Stimulated activated CD8-positive, alpha-beta memory T cell treated with anti-CD3 and anti-CD28 coated beads, Interleukin-12 subunit alpha, Interleukin-12 subunit beta, amount 100 ng/mL, for 24 hours (primary cell): ENCODE results near the gene OCLN.
"Not testable (repeated sequence)": the region's sequence is repeated elsewhere in the genome, so short reads cannot be mapped to it uniquely, and the experiment has no call there.

Experiments used
- DNase-seq: peaks from one replicate; pipeline ENCODE4 v3.0.0-alpha.2; 2020; ENCODE audit errors: extremely low read depth

The OCLN gene, protein sequence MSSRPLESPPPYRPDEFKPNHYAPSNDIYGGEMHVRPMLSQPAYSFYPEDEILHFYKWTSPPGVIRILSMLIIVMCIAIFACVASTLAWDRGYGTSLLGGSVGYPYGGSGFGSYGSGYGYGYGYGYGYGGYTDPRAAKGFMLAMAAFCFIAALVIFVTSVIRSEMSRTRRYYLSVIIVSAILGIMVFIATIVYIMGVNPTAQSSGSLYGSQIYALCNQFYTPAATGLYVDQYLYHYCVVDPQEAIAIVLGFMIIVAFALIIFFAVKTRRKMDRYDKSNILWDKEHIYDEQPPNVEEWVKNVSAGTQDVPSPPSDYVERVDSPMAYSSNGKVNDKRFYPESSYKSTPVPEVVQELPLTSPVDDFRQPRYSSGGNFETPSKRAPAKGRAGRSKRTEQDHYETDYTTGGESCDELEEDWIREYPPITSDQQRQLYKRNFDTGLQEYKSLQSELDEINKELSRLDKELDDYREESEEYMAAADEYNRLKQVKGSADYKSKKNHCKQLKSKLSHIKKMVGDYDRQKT

DNA sequence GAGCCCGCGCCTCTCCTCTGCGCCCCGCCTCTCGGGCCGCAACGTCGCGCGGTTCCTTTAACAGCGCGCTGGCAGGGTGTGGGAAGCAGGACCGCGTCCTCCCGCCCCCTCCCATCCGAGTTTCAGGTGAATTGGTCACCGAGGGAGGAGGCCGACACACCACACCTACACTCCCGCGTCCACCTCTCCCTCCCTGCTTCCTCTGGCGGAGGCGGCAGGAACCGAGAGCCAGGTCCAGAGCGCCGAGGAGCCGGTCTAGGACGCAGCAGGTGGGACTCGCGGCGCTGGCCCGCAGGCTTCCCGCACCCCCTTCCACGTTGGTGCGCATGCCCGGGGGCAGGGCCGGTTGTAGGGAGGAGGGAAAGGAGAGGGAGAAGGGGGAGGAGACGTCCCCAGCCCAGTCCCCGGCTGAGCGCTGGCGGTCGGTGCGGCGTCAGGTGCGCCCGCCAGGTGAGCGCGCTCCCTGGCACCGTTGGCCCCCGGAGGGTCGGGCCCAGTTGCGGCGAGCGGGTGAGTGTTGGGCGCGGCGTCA lies at the start of gene OCLN:
Gene OCLN, plus strand, starts transcription at position 400 of the 532 bp plus-strand sequence. CDS start 11,455 bp downstream, outside the sequence.
- no peak for DNase-seq

DNA sequence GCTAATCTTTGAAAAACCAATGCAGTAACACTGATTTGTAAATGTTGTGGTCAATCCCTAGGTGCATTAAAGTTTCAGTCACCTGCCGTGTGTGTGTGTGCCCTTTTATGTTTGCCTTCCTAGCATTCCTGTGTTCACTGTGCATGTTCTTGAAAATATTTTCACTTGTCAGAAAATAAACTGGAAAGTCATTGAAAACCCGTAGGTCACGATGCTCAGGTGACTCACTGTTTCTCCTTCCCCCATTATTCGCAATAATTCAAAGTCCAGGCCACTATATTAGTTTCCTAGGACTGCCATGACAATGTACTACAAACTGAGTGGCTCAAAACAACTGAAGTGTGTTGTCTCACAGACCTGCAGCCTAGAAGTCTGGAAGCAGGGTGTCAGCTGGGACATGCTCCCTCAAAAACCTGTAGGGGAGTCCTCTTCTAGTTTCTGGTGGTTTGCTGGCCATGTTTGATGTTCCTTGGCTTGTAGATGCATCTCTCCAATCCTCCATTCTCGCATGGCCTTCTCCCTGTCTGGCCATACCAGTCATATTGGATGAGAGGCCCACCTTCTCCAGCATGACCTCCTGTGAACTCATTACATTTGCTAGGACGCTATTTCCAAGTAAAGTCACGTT lies 48.3 kb upstream of the OCLN start:
- DNase-seq = no peak

DNA sequence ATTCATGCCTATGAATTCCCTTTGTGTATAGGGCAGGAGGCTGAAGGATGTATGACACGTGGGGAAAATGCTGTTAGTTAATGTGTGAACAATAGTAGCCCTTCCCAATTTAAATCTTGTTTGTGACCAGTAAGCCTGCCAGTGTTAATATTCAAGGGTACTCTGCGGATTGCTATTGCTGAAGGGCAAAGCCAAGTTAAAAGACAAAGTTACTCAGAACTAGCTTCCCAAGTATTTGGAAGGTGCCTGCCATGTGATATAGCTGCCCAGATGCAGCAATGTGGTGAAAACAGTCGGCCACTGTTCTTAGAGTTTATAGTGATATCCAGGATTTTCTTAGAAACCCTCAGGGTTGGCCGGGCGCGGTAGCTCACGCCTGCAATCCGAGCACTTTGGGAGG lies 43.1 kb upstream of the OCLN start:
- DNase-seq = no peak

DNA sequence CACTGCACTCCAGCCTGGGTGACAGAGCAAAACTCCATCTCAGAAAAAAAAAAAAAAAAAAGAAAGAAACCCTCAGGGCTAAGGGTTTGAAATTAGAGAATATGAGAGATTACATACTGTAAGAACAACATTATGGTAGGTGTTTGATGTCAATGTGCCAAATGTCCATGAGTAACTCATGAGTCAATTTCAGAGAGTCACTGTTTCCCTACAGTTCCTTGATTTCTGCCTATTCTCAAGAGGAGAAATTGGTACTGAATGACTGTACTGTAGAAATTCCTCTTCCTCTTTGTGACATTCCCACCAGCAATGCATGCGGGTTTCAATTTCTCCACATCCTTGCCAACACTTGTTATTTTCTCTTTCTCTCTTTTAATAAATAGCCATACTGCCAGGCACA lies 42.5 kb upstream of the OCLN start:
- DNase-seq = no peak

DNA sequence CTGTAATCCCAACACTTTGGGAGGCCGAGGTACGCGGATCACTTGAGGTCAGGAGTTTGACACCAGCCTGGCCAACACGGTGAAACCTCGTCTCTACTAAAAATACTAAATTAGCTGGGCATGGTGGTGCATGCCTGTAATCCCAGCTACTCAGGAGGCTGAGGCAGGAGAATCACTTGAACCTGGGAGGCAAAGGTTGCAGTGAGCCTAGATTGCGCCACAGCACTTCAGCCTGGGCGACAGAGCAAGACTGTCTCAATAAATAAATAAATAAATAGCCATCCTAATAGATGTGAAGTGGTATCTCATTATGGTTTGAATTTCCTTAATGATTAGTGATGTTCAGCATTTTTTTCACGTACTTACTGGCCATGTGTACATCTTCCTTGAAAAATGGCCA lies 42.1 kb upstream of the OCLN start:
- DNase-seq = not testable (repeated sequence)

DNA sequence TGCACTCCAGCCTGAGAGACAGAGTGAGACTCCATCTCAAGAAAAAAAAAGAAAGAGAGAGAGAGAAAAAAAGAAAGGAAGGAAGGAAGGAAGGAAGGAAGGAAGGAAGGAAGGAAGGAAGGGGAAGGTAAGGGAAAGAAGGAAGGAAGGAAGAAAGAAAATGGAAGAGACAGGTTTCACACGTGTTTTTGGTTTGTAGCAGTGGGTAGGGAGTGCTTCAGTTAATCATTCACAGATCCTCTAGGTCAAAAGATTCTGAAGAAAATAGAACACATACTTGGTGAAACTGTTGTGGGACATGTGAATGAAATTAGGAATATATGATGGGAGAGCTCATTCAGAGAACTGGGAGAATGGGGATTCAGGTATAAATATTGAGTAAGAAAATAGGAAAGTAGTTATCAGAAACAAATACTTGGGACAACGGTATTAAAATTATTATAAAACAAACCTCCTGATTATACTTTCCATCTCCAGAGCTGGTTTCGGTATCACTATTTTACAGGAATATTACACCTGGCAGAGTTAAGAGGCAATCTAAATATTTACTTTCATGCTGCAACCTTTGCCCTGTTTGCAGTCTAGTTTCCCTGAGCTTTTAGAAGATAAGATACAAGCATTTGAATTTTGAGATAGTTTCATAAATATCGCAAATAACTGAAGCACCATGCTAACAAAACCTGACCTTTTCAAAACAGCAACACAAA lies 40.5 kb upstream of the OCLN start:
- DNase-seq = no peak

DNA sequence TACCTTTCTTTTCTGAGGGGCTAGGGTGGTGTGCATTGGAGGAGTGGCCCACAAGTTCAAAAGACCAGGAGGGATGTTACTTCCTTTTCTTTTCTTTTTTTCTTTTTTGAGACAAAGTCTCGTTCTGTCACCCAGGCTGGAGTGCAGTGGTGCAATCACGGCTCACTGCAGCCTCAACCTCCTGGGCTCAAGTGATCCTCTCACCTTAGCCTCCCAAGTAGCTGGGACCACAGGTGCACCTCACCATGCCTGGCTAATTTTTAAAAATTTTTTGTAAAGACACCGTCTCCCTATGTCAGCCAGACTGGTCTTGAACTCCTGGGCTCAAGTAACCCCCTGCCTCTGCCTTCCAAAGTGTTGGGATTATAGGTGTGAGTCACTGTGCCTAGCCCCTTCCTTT lies 39.1 kb upstream of the OCLN start:
- not testable (repeated sequence) for DNase-seq

DNA sequence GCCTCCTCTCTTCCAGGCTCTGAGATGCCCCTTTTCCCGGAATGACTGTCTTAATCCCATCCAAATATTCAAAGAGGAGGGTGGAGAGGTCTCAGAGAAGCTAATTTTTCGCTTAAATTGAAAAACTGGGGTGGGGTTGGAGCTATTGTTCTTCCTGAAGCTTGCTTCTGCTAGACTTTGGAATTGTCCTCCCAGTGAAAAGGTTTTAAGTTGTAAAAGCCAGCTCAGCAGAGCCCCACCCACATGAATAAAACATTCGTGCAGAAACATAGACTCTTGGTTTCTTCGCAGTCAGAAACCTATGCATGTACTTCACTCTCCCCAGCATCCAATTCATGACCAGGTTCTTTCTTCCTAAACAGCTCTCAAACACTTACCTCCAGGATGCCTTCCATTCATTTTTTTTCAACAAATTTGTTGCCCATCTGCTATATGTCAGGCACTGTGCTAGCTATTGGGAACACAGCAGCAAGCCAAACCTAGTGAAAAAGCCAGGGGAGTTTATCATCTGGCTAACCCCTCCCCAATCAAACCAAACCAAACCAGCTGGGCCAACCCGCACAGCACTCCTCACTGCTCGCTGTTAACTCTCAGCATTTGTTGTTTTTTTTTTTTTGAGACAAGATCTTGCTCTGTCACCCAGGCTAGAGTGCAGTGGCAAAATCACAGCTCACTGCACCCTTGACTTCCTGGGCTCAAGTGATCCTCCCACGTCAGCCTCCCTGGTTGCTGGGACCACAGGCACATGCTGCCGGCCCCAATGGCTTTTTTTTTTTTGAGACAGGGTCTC lies 37.9 kb upstream of the OCLN start:
- DNase-seq = no peak

DNA sequence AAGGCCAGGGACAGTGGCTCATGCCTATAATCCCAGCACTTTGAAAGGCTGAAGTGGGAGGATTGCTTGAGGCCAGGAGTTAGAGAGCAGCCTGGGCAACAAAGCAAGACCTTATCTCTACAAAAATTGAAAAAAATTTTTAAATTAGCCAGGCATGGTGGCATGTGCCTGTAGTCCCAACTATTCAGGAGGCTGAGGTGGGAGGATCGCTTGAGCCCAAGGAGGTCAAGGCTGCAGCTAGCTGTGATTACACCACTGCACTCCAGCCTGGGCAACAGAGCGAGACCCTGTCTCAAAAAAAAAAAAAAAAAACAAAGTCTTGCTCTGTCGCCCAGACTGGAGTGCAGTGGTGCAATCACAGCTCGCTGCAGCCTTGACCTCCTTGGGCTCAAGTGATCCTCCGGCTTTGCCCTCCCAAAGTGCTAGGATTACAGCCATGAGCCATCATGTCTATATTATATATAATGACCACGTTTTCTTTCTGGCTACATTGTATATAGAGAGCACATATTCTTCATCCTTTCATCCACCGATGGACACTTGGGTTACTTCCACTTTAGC lies 37.1 kb upstream of the OCLN start:
- DNase-seq = not testable (repeated sequence)

DNA sequence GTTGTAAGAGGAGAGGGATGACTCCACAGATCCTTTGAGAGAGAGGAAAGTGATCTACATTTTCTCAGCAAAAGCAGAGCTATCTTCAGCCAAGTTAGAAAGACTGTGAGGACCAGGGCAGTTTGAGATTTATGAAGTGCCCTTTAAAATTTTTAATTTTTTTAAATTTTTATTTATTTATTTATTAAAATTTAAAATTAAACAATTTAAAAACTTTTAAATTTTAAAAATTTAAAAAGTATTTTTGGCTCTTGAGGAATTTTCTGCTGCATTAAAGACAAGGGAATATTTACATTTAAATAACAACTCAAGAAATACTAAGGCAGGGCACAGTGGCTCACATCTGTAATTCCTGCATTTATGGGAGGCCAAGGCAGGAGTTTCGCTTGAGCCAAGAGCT lies 30.4 kb upstream of the OCLN start:
- DNase-seq = no peak

DNA sequence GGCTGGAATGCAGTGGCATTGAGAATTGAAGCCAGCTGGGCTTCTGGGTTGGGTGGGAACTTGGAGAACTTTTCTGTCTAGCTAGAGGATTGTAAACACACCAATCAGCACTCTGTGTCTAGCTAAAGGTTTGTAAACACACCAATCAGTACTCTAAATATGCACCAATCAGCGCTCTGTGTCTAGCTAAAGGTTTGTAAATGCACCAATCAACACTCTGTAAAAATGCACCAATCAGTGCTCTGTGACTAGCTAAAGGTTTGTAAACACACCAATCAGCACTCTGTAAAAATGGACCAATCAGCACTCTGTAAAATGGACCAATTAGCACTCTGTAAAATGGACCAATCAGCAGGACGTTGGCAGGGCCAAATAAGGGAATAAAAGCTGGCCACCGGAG lies 26.2 kb upstream of the OCLN start:
- DNase-seq = not testable (repeated sequence)

DNA sequence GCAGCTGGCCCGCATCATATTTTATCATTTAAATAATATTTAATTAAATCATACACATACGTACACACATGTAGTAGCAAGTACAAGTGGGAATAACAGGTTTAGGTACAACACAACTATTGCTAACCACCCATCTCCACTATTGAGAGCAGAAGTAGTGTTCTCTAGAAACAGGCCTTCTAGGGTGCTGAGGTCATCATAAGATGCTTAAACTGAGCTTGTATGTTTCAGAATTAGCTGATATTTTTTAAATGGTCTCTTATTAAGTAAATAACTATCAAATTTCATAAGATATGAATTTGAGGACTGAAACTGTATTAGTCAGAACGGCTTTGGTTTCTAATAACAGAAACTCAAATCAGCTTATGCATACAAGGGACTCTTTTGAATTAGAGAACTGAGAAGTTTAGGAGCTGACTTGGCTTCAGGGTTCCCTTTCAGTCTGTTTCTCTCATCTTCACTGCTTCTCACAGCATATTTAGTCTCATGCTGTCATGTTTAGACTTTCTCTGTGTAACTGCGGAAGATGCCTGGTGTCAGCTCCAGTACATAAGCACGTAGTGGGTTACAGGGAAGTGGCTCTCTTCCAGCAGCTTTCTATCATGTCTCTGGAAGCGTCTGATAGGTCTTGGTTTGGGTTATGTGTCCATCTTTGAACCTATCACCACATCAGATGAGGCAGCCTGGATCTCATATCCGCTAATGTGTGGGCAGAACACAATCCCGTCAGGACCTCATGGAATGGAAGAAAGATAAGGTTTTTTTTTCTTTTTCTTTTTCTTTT lies 25.0 kb upstream of the OCLN start:
- DNase-seq = no peak

DNA sequence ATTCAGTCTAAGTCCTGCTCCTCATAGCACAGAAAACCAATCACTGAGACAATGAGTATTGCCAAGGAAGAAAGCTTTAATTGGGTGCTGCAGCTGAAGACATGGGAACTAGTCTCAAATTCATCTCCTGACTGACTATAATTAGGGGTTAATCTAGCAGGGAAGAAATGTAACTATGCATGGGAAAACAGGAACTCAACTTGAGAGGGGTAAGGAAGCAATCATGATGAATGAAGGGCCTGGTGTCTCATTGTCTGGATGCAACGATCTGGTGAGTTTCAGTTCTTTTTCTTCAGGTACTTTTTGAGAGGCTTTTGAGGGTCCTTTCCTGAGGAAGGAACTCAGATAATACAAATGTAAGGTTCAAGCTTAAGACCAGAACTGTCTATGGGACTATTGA lies 24.0 kb upstream of the OCLN start:
- no peak for DNase-seq

DNA sequence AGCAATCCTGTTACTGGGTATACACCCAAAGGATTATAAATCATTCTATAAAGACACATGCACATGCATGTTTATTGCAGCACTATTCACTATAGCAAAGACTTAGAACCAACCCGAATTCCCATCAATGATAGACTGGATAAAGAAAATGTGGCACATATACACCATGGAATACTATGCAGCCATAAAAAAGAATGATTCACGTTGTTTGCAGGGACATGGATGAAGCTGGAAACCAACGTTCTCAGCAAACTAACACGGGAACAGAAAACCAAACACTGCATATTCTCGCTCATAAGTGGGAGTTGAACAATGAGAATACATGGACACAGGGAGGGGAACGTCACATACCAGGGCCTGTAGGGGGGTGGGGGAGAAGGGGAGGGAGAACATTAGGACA lies 21.1 kb upstream of the OCLN start:
- DNase-seq = not testable (repeated sequence)

DNA sequence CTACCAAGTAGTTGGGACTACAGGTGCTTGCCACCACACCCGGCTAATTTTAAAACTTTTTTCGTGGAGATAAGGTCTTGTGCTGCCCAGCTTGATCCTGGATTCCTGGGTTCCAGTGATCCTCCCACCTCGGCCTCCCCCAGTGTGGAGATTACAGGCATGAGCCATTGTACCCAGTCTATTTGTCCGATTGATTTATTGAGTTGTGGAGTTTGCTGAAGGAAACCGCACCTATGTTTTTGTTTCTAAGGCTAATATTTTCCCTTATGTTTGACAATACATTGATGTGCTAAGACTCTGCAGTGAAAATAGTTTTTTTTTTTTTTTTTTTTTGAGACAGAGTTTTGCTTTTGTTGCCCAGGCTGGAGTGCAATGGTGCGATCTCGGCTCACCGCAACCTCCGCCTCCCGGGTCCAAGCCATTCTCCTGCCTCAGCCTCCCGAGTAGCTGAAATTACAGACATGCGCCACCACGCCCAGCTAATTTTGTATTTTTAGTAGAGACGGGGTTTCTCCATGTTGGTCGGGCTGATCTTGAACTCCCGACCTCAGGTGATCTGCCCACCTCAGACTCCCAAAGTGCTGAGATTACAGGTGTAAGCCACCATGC lies 20.0 kb upstream of the OCLN start:
- not testable (repeated sequence) for DNase-seq

DNA sequence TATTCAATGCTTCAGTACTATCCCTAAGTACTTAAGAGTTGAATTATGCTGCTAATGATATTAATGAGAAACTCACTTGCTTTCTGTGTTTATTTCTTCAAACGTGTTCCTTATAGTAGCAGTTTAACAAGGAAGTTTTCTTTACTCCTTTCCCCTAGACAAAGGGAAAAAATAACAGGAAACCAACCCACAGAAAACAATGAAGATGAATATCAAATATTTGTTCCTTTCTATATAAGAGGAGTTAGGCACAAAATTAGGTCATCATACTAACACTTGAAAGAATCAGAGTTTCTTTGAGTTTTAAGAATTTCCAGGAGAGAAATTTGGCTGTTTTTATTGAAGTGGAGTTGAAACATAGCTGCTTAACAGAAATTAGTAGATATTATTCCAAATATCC lies 15.4 kb upstream of the OCLN start:
- DNase-seq = no peak

DNA sequence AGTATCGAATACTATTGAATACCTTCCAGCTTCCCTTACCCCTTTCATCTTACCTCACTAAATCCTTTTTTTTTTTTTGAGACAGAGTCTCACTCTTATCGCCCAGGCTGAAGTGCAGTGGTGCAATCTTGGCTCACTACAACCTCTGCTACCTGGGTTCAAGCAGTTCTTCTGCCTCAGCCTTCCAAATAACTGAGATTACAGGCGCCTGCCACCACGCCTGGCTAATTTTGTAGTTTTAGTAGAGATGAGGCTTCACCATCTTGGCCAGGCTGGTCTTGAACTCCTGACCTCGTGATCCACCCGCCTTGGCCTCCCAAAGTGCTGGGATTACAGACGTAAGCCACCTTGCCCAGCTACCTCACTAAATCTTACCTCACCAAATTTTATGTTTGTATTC lies 14.3 kb upstream of the OCLN start:
- DNase-seq = not testable (repeated sequence)

DNA sequence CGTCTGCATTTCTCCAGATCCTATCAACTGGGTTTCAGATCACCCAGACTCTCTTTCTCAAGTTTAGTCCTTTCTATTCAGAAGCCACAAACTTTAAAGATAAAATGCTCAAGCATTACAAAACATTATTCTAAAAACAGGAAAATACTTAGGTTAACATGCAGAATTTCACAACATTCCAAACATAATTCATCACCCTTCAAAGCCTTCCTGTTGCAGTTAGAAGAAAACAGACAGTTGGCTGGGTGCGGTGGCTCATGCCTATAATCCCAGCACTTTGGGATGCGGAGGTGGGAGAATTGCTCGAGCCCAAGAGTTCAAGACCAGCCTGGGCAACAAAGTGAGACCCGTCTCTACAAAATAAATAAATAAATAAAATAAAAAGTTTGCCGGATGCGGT lies 7.7 kb upstream of the OCLN start:
- no peak for DNase-seq

DNA sequence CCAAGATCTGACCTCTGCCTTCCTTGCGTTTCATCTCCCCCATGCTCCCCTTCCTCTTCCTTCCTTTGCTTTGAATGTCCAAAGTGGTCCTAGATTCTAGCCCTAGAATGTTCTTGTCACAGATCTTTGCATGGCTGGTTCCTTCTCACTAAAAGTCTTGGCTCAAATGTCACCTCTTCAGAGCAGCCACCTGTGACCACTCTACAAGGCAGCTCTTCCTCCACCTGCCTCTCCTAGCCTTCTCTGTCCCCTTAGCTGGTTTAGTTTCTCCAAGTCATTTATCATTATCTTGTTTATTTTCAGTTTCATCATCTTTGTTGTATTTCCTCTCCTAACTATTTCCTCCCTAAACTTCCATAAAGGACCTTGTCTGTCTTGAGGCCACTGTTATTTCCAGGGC lies 7.1 kb upstream of the OCLN start:
- DNase-seq = no peak

DNA sequence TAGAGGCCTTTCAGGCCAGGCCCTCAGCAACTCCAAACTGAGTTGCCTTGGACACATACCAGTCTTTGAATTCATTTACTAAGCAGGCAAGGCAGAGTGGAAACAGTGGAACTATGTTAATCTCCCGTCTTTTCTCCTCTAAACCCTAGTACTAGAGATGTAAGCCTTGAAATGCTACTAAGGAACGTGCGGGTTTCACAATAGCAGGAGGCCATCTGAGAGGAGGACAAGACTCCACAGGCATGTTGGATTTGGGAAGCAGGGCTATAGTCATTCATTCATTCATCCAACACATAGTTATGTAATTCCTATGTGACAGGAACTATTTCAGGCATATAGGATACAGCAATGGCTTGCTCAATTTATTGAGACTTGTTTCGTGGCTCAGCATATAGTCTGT lies 3.3 kb upstream of the OCLN start:
- no peak for DNase-seq
